Subcutaneous abdominal adipose tissue (tissue), 5 donors: ENCODE data around the gene SDK2.

Experiments used
- H3K27ac ChIP-seq: one replicate; pipeline ENCODE4 v1.7.0; 2013; ENCODE audit warnings: low read depth, mild to moderate bottlenecking, inconsistent platforms, low read length, moderate library complexity
- H3K27me3 ChIP-seq, 5 donors: one replicate each; pipeline ENCODE4 v1.7.0; 2013; ENCODE audit warnings: low read length in 5 of 5, inconsistent platforms in 1 of 5; ENCODE audit not compliant: control insufficient read depth in 5 of 5, insufficient read depth in 4 of 5
- H3K36me3 ChIP-seq, 5 donors: one replicate each; pipeline ENCODE4 v1.7.0; 2013; ENCODE audit warnings: low read length in 5 of 5; ENCODE audit not compliant: control insufficient read depth in 5 of 5, insufficient read depth in 5 of 5
- H3K4me1 ChIP-seq, 5 donors: one replicate each; pipeline ENCODE4 v1.7.0; 2013; ENCODE audit warnings: low read length in 5 of 5, mild to moderate bottlenecking in 3 of 5, moderate library complexity in 1 of 5; ENCODE audit not compliant: control insufficient read depth in 5 of 5, insufficient read depth in 5 of 5
- H3K4me3 ChIP-seq, 5 donors: one replicate each; pipeline ENCODE4 v1.7.0; 2013; ENCODE audit warnings: low read length in 5 of 5, low read depth in 1 of 5
- H3K9ac ChIP-seq, 5 donors: one replicate each; pipeline ENCODE4 v1.7.0; 2013; ENCODE audit warnings: low read length in 5 of 5, mild to moderate bottlenecking in 4 of 5, moderate library complexity in 3 of 5
- H3K9me3 ChIP-seq, 5 donors: one replicate each; pipeline ENCODE4 v1.7.0; 2013; ENCODE audit warnings: low read length in 5 of 5; ENCODE audit not compliant: control insufficient read depth in 5 of 5
- donor health status: healthy.
- donor health status: healthy.
- donor health status: healthy.
- donor health status: healthy.
- donor health status: healthy.

Gene SDK2

GRCh38 chr17:73683771-73684170 is 39.5 kb upstream of the SDK2 start:
- Histone ChIP-seq H3K27ac (no peak overlapping the region), H3K4me3 (no peak overlapping the region)

DNA sequence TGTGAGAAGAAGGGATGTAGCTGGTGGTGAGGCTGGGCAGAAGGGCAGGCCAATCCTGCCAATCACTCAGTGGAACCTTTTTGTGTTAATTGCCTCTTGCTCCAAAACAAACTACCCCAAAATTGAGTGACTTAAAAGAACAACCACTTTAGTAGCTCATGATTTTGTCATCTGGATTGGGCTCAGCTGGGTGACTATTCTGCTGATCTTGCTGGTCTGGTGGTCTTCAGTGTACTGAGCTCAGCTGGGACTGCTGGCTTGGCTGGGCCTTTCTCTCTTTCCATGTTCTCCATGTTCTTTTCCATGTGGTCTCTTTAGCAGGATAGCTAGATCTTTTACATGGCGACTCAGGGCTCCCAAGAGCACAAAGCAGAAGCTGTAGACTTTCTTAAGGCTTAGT is 37.7 kb upstream of the SDK2 start:
- Histone ChIP-seq H3K4me1 (no peaks in the 10 kb centered on the region), H3K9me3 (peaks cover 4 to 21% (median 10%) of the 10 kb centered on the region in 5 donors), H3K27me3 (peaks cover 0 to 10% (median 3%) of the 10 kb centered on the region in 5 donors), H3K27ac (no peak overlapping the region), H3K4me3 (no peak overlapping the region), H3K9ac (no peak overlapping the region), H3K36me3 (no peaks in the 10 kb centered on the region)

More at GRCh38 chr17:73683771-73684170, 39.5 kb upstream of the SDK2 start:
- Histone ChIP-seq H3K27me3 (peaks cover 0 to 12% (median 3%) of the 10 kb centered on the region in 5 donors), H3K36me3 (no peaks in the 10 kb centered on the region), H3K4me1 (no peaks in the 10 kb centered on the region), H3K9ac (no peak overlapping the region), H3K9me3 (peaks cover 4 to 21% (median 10%) of the 10 kb centered on the region in 5 donors)

- Histone ChIP-seq H3K27ac (no peak overlapping the region), H3K36me3 (no peaks in the 10 kb centered on the region), H3K4me3 (no peak overlapping the region), H3K9ac (no peak overlapping the region), H3K4me1 (no peaks in the 10 kb centered on the region), H3K9me3 (peaks cover 4 to 24% (median 10%) of the 10 kb centered on the region in 5 donors), H3K27me3 (peaks cover 0 to 10% (median 3%) of the 10 kb centered on the region in 5 donors)
These were observed 35.2 kb upstream of the SDK2 start for GRCh38 chr17:73679476-73679875.

GRCh38 chr17:73678999-73679398 is 34.8 kb upstream of the SDK2 start:
- Histone ChIP-seq H3K9me3 (peaks cover 4 to 24% (median 10%) of the 10 kb centered on the region in 5 donors), H3K27ac (no peak overlapping the region), H3K27me3 (peaks cover 0 to 10% (median 3%) of the 10 kb centered on the region in 5 donors), H3K4me1 (no peaks in the 10 kb centered on the region), H3K36me3 (no peaks in the 10 kb centered on the region), H3K9ac (no peak overlapping the region), H3K4me3 (no peak overlapping the region)

- Histone ChIP-seq H3K9ac (no peak overlapping the region), H3K4me3 (no peak overlapping the region), H3K36me3 (no peaks in the 10 kb centered on the region), H3K4me1 (peaks cover 0 to 10% (median 0%) of the 10 kb centered on the region in 5 donors), H3K27ac (no peak overlapping the region), H3K27me3 (peaks cover 3 to 15% (median 4%) of the 10 kb centered on the region in 5 donors), H3K9me3 (peaks cover 0 to 8% (median 6%) of the 10 kb centered on the region in 5 donors)
These were observed 25.5 kb upstream of the SDK2 start for GRCh38 chr17:73669771-73670170.

GRCh38 chr17:73667181-73667959 is 23.1 kb upstream of the SDK2 start:
- H3K9ac ChIP-seq: no peak overlapping the region
- H3K27ac ChIP-seq: no peak overlapping the region
- peaks cover 3 to 15% (median 4%) of the 10 kb centered on the region in 5 donors for H3K27me3 ChIP-seq
- H3K4me3 ChIP-seq: no peak overlapping the region
- peaks cover 0 to 8% (median 6%) of the 10 kb centered on the region in 5 donors for H3K9me3 ChIP-seq
- no peaks in the 10 kb centered on the region for H3K36me3 ChIP-seq
- peaks cover 0 to 10% (median 0%) of the 10 kb centered on the region in 5 donors for H3K4me1 ChIP-seq

GRCh38 chr17:73663614-73664013 is 19.4 kb upstream of the SDK2 start:
- Histone ChIP-seq H3K9me3 (peaks cover 0 to under 1% (median 0%) of the 10 kb centered on the region in 5 donors), H3K27ac (no peak overlapping the region), H3K27me3 (peaks cover 3 to 15% (median 4%) of the 10 kb centered on the region in 5 donors), H3K9ac (no peak overlapping the region), H3K4me3 (no peak overlapping the region), H3K36me3 (no peaks in the 10 kb centered on the region), H3K4me1 (peaks cover 0 to 10% (median 0%) of the 10 kb centered on the region in 5 donors)

- no peak overlapping the region for H3K9ac ChIP-seq
- no peaks in the 10 kb centered on the region for H3K36me3 ChIP-seq
- H3K27ac ChIP-seq: no peak overlapping the region
- H3K4me3 ChIP-seq: no peak overlapping the region
- peaks cover 0 to 9% (median 7%) of the 10 kb centered on the region in 5 donors for H3K4me1 ChIP-seq
- peaks cover 0 to 4% (median 3%) of the 10 kb centered on the region in 5 donors for H3K27me3 ChIP-seq
- H3K9me3 ChIP-seq: no peaks in the 10 kb centered on the region
These were observed 16.1 kb upstream of the SDK2 start for GRCh38 chr17:73660366-73660765.

- Histone ChIP-seq H3K27me3 (peaks cover 0 to 3% (median 0%) of the 10 kb centered on the region in 5 donors), H3K9me3 (peaks cover 3 to 6% (median 5%) of the 10 kb centered on the region in 5 donors), H3K4me3 (no peak overlapping the region), H3K9ac (no peak overlapping the region), H3K4me1 (peaks cover 0 to 9% (median 7%) of the 10 kb centered on the region in 5 donors), H3K27ac (no peak overlapping the region), H3K36me3 (no peaks in the 10 kb centered on the region)
These were observed 14.7 kb upstream of the SDK2 start for GRCh38 chr17:73658821-73659515.
